ENCODE measurements around the gene RAVER2. TPM values are rescaled to one million over a fixed set of nuclear protein-coding genes. Genes with fewer than 3 reads are reported as not detected.

Gene RAVER2
- total and polyA plus RNA-seq, 10 of the 15 experiments (the other 5 are each of a cell fraction or from before 2014, with no cell fraction given): 0.09 to 0.59 (median 0.41) TPM; not detected in 2

GRCh38 chr1:64836802-64837201, 91.9 kb downstream of the RAVER2 start:
- no peak overlapping the region for H3K4me2 ChIP-seq (ENCODE audit: control insufficient read depth, insufficient read depth)
- SMC1A ChIA-PET (ENCODE audit: uncharacterized antibody, unreplicated experiment): no interaction called here
- WGBS (ENCODE audit: insufficient coverage, insufficient replicate concordance, low lambda C conversion rate, missing lambda C conversion rate): 99% methylated on average over 8 of the region's 8 CpGs
- CTCF ChIA-PET: interaction anchor here (0.7 kb wide), 1 partner anchor 148 kb away, joined by 3 read pairs; no protein-coding TSS in a partner anchor
- in situ Hi-C loops (cut with MboI): no loop called here
- H3K27ac ChIP-seq (ENCODE audit: control insufficient read depth, insufficient read depth): no peak overlapping the region
- H3K4me1 ChIP-seq (ENCODE audit: control insufficient read depth, insufficient read depth, low read length): no peaks in the 10 kb centered on the region
- BruUV-seq (replicated peaks): no TSS peak
- H2AFZ ChIP-seq (ENCODE audit: control insufficient read depth, low read depth, low read length): no peak overlapping the region
- H4K20me1 ChIP-seq (ENCODE audit: control insufficient read depth, insufficient read depth): no peaks in the 10 kb centered on the region; the same call in 1 of the 2 replicates
- FAIRE-seq (no peak), ATAC-seq (no peak), DNase-seq (ENCODE audit: low read depth, low spot score) (no peak)
- no peak overlapping the region for H3K4me3 ChIP-seq
- H3K9ac ChIP-seq (ENCODE audit: control insufficient read depth, insufficient read depth, low read length): no peak overlapping the region
- H3K79me2 ChIP-seq (ENCODE audit: control insufficient read depth, insufficient read depth, low read length): no peaks in the 10 kb centered on the region
- POLR2A ChIA-PET: interaction anchor here (0.6 kb wide), 1 partner anchor 215 kb away, joined by 4 read pairs; no protein-coding TSS in a partner anchor
- RAD21 ChIA-PET (ENCODE audit: unreplicated experiment): no interaction called here
- peaks cover 11 to 45% of the 10 kb centered on the region in 2 experiments for H3K36me3 ChIP-seq (ENCODE audit: control insufficient read depth in 2 of 2, insufficient read depth in 2 of 2, low read length in 1 of 2)
- no peaks in the 10 kb centered on the region for H3K27me3 ChIP-seq (replicated peaks in 1 of 2; ENCODE audit: control insufficient read depth in 2 of 2, insufficient read depth in 2 of 2, low read length in 1 of 2)
- intact Hi-C loops (cut with micrococcal nuclease; ENCODE audit: unreplicated experiment): no loop called here
- H3K9me3 ChIP-seq (replicated peaks; ENCODE audit: control insufficient read depth, insufficient read depth, low read length): no peaks in the 10 kb centered on the region
- TF ChIP-seq NFYB (IDR thresholded peaks at IDR 0.05; ENCODE audit: insufficient read depth, low read depth, low read length) (no peak), POU2F2 (IDR thresholded peaks at IDR 0.05; ENCODE audit: borderline replicate concordance, low read depth, low read length) (no peak), SUPT20H (IDR thresholded peaks at IDR 0.05; ENCODE audit: borderline replicate concordance, control insufficient read depth, low read depth, low read length) (no peak), CHD1 (IDR thresholded peaks at IDR 0.05; ENCODE audit: low read depth, low read length) (no peak), IKZF1 (conservative IDR thresholded peaks at IDR 0.05) (no peak), ZNF24 (IDR thresholded peaks at IDR 0.05) (no peak), POLR2AphosphoS2 (IDR thresholded peaks at IDR 0.05; ENCODE audit: low read depth, low read length) (no peak), MYB (IDR thresholded peaks at IDR 0.05; ENCODE audit: borderline replicate concordance, low read depth, low read length) (no peak), POLR2A (IDR thresholded peaks at IDR 0.05; ENCODE audit: low read depth, low read length) (no peak)
- TF ChIP-seq, protein P1, sequence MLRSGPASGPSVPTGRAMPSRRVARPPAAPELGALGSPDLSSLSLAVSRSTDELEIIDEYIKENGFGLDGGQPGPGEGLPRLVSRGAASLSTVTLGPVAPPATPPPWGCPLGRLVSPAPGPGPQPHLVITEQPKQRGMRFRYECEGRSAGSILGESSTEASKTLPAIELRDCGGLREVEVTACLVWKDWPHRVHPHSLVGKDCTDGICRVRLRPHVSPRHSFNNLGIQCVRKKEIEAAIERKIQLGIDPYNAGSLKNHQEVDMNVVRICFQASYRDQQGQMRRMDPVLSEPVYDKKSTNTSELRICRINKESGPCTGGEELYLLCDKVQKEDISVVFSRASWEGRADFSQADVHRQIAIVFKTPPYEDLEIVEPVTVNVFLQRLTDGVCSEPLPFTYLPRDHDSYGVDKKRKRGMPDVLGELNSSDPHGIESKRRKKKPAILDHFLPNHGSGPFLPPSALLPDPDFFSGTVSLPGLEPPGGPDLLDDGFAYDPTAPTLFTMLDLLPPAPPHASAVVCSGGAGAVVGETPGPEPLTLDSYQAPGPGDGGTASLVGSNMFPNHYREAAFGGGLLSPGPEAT (IDR thresholded peaks at IDR 0.05; ENCODE audit: low read depth): no peak
- TF ChIP-seq, protein P2, sequence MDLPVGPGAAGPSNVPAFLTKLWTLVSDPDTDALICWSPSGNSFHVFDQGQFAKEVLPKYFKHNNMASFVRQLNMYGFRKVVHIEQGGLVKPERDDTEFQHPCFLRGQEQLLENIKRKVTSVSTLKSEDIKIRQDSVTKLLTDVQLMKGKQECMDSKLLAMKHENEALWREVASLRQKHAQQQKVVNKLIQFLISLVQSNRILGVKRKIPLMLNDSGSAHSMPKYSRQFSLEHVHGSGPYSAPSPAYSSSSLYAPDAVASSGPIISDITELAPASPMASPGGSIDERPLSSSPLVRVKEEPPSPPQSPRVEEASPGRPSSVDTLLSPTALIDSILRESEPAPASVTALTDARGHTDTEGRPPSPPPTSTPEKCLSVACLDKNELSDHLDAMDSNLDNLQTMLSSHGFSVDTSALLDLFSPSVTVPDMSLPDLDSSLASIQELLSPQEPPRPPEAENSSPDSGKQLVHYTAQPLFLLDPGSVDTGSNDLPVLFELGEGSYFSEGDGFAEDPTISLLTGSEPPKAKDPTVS (IDR thresholded peaks at IDR 0.05; ENCODE audit: low read depth, low read length): no peak
- TF ChIP-seq, protein P3, sequence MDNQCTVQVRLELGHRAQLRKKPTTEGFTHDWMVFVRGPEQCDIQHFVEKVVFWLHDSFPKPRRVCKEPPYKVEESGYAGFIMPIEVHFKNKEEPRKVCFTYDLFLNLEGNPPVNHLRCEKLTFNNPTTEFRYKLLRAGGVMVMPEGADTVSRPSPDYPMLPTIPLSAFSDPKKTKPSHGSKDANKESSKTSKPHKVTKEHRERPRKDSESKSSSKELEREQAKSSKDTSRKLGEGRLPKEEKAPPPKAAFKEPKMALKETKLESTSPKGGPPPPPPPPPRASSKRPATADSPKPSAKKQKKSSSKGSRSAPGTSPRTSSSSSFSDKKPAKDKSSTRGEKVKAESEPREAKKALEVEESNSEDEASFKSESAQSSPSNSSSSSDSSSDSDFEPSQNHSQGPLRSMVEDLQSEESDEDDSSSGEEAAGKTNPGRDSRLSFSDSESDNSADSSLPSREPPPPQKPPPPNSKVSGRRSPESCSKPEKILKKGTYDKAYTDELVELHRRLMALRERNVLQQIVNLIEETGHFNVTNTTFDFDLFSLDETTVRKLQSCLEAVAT (IDR thresholded peaks at IDR 0.05): no peak

All from GM12878 (cell line).